22Rv1 (cell line): ENCODE data around the gene GPR157.

Experiments
- CTCF ChIP-seq: fragments of 450-650 bp; IDR thresholded peaks from 2 replicates; pipeline ENCODE4 v1.5.1; 2017; ENCODE audit warnings: mild to moderate bottlenecking
- ZFX ChIP-seq: fragments of 450-650 bp; IDR thresholded peaks from 2 replicates; pipeline ENCODE4 v1.6.1; 2017; ENCODE audit warnings: antibody characterized with exemption, borderline replicate concordance

DNA sequence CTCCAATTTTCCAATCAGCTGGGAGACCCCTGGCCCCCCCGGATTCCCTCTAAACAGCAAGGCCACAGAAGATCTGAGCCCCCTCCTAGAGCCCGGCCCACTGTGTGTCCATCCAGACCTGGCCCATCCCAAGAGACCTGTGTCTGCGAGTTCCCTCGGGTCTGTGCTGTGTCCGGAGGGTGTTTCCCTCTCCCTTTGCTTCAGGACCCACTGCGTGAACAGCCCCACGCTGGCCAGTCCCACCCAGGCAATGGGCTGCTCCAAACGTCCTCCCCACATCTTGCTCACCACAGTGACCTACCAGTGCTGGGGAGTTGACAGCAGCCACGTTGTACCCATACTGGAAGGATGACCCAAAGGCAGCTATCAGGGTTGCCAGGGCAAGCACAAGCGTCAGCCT, 71.1 kb downstream of the GPR157 start:
- TF ChIP-seq CTCF = no peak
- no peak for TF ChIP-seq ZFX
